GM13977 (cell line): ENCODE results near the gene CNN1.

Experiments used
- DNase-seq: peaks from one replicate; pipeline ENCODE4 v3.0.0; 2012; ENCODE audit warnings: low spot score
- CTCF ChIP-seq: IDR thresholded peaks from 2 replicates; pipeline ENCODE4 v1.5.1; 2012; ENCODE audit warnings: mild to moderate bottlenecking, control low read depth; ENCODE audit not compliant: insufficient read depth; ENCODE audit errors: extremely low read depth, missing control alignments
- in situ Hi-C: fragments of 300-500 bp; cut with MboI; formaldehyde crosslinking; loops from one replicate; pipeline ENCODE4 v1.12.0; 2022; ENCODE audit warnings: low sequenced_read_pairs, low pct_unique_long_range_greater_than_20kb, mixed read lengths, inconsistent platforms; ENCODE audit not compliant: unreplicated experiment

Gene CNN1

DNA sequence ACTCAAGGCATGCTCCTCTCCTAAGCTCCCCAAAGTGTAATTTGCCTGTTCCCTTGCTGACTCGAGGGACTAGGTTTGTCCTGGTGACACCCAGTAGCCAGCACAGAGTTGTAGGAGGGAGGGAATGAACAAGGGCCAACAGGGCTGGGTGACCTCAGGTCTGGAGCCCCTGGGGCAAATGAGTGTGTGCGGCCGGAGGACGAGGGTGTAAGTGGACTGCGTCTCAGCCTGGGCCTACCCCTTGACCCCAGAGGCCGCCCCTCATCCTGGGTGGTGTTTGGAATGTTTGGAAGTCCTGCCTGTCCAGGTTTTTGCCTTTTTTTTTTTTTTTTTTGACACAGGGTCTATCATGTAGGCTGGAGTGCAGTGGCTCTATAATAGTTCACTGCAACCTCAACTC, 31.7 kb upstream of the CNN1 start:
- TF ChIP-seq CTCF, result no peak
- in situ Hi-C loops, result no loop called here
- DNase-seq, result no peak

DNA sequence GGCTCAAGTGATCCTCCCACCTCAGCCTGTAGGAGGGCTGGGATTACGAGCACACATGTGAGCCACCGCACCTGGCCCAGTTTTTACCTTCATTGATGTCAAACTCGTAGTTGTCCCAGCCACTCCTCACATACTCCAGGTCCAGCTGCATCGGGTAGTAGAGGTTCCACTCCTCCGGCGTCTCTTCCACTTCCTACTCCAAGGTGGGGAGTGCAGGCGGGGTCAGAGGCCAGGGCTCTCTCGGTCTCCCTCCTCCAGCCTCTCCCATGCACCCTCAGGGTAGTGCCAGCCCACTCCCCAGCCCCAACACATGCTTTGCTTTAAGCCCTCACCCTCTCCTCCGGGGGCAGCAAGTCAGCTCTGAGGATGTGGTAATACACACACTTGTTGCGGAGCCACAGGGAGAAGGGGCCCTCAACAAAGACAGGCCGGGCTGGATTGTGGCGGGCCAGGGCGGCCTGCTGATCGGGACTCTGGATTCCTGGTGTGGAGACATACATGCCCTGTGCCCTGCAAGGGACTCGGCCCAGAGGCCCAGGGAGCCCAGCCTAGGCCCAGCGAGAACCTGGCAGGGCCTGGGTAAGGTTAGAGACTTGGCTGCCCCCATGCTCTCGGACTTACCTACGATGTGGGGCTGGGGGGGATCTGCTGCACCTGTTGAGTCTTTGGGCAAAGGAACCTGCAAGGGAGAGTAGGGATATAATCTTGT, 31.1 kb upstream of the CNN1 start:
- no peak for DNase-seq
- TF ChIP-seq CTCF, result no peak
- in situ Hi-C loops, result no loop called here

- in situ Hi-C loops, result no loop called here
- TF ChIP-seq CTCF, result no peak
- DNase-seq, result no peak
Observed at GRCh38 chr19:11510444-11510843, 28.2 kb upstream of the CNN1 start.

DNA sequence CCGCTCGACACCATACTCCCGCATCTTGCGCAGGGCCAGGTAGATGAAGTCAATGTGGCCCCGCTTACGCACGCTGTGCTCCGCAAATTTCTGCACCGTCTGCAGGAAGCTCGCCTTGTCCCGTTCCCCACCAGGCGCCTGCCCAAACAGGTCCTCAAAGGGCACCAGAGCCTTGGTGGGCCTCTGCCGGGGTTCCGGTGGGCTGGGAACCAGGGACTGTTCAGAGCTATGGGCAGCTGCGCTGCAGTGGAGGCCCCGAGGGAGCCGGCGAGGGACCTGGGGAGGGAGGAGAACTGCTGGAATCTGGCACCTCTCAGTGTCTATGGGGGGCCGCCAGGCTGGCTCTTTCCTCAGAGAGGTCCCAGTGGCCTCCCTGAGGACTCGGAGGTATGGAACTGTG, 24.7 kb upstream of the CNN1 start:
- in situ Hi-C loops, result no loop called here
- no peak for DNase-seq
- TF ChIP-seq CTCF, result no peak

DNA sequence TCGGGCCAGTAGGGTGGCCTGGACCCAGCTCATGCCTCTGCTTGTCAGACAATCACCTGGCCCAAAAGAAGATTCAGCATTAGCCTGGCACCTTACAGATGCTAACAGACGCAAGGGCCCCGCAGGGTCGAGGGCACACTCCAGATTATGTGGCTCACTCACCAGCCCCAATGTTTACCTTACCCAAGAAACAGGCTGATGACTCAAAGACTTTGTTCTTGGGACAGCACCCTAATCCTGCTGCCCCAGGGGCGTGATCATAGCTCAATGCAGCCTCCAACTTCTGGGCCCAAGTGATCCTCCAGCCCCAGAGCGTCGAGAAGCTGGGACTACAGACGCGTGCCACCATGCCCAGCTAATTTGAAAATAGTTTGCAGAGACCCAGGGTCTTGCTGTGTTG, 19.5 kb upstream of the CNN1 start:
- no peak for DNase-seq
- in situ Hi-C loops, result no loop called here
- no peak for TF ChIP-seq CTCF

DNA sequence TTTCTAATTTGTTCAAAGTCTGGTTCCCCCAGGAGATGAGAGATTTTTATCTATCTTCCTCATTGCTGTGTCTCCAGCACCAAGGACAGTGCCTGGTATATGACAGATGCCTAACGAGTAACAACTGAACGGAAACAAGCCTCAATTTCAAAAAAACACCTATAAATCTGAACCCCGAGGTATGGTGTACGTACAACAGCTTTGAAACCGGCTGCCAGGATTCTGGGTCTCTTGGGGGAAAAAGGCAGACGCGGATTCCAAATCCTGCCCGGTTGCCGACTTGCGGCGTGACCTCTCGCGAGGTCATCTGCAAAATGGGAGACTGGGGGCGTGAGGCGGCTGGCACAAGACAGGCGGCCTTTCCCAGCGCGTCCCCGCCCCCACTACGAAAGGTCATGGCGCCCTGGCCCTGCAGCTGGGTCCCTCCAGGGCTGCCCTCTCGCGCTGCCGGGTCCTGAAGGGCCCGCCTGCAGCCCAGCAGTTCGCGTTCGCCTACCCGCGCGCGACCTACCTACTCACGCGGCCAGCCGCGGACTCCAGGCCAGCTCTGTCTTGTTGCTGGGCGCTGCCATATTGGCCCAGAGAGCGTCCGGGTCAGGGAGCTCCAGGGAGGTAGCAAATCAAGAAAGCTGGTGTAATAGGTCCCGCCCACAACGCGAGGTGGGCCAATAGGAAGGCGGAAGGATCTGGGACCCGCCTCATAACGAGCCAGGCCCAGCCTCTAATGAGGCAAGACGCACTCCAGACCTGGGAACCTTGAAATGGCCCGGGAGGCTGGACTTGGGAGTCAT, 9.9 kb upstream of the CNN1 start, which contains the start of gene ECSIT:
Gene ECSIT, minus strand, starts transcription at position 584 of the 791 bp plus-strand sequence. CDS start 9,964 bp downstream, outside the sequence.
- no peak for TF ChIP-seq CTCF
- DNase-seq, result peak; percentile 97
- in situ Hi-C loops, result no loop called here
